DMS53 treated with DMSO at 0.1 percent for 48 hours (cell line): ENCODE data around the gene ADAMTS3.
"Not testable (repeated sequence)": the region's sequence is repeated elsewhere in the genome, so short reads cannot be mapped to it uniquely, and the experiment has no call there.

ENCODE experiments used
- DNase-seq: peaks from one replicate; lab custom pipeline; 2025; ENCODE audit not compliant: unreplicated experiment; lab: John Stamatoyannopoulos, UW

The ADAMTS3 gene

DNA sequence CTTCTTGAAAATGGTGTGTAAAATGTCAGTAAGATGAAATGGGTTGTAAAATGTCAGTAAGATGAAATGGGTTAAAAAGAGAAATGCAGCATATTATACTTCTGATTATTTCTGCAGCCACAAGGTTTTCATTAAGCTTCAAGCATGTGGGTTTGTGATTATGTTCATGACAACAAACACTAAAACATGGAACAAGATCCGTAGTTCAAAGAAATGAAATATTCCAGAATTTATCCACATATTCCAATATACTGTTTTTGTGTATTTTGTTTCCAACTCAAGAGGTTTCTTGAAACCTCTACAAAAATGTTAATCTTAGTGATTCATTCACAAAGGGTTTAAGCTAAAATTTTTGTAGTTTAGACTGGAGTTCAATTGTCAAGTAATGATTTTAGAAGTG lies 84.0 kb downstream of the ADAMTS3 start:
- DNase-seq, result no peak

GRCh38 chr4:72473434-72473900 lies 95.6 kb downstream of the ADAMTS3 start:
- no peak for DNase-seq

- DNase-seq, result no peak
These were observed 97.2 kb downstream of the ADAMTS3 start for GRCh38 chr4:72471816-72472215.

- no peak for DNase-seq
These were observed 100.0 kb downstream of the ADAMTS3 start for GRCh38 chr4:72468904-72469502.

DNA sequence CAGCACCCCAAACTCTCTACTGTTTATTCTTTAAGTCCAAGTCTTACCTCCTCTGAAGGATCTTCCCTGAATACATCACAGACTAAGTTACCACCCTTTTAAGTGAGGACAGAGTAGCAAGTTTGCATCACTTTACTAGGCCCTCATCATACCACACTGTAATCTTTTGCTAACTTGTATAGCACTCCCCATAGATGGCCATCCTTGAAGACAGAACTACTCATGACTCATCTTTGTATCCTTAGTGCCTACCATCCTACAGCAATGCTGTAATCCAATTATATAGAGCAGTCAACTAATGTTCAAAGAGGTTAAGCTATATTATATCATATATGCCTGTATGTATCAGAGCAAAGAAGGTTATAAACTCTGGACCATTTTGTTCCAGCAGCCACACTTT lies 101.4 kb downstream of the ADAMTS3 start:
- DNase-seq, result no peak

GRCh38 chr4:72463724-72464123 lies 105.3 kb downstream of the ADAMTS3 start:
- DNase-seq, result no peak

GRCh38 chr4:72457158-72457557 lies 111.9 kb downstream of the ADAMTS3 start:
- no peak for DNase-seq

DNA sequence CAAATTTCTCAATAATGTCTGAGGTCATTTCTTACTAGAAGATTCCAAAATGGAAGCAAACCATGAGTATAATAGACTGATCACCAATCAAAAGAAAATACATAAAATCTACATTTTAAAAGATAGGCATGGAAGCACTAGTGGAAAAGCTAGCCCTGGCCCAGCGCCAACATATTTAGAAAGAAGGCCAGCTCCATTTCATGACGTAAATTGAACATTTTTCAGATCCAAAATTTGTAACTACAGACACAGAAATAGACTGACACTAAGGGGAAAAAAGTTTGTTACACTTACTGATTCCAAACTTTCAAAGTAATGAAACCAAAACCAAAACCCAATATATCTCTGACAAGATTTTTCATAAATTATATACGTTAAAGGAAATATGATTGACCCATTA lies 117.7 kb downstream of the ADAMTS3 start:
- no peak for DNase-seq

DNA sequence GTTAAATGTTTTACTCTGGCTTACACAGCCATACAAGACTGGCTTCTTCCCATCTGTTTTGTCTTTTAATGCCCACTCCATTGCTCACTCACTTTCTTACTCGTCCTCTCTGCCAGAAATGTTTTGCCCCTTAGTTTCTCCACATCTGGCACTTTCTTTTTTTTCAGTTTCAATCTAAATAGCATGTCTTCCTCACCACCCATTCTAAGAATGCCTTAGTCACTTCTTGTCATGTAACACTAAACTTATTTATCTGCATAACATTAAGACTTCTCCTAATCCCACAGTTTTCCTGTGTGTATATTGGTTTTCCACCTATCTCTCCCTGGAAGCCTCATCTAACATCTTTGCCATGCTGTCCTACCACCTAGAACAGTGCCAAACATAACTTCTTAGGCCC lies 119.3 kb downstream of the ADAMTS3 start:
- DNase-seq, result no peak

DNA sequence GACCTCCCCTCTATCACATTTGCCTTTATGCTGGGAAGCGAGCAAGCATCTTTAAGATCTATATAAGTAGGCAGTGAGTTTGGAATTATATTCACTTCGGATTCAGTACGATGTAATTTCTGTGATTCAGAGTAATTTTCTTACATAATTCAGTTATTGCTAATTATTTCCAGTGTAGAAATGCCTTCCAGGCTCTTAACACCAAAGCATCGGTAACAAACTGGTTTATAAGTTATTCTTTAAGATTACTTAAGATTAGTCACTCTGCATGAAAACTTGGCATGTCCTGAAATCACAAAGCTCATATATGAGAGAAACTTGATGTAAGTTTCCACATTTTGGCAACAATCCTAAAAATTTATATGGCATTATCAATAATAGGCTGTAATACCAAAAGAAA lies 120.8 kb downstream of the ADAMTS3 start:
- DNase-seq, result no peak

- DNase-seq, result no peak
These were observed 122.5 kb downstream of the ADAMTS3 start for GRCh38 chr4:72446353-72447055.

DNA sequence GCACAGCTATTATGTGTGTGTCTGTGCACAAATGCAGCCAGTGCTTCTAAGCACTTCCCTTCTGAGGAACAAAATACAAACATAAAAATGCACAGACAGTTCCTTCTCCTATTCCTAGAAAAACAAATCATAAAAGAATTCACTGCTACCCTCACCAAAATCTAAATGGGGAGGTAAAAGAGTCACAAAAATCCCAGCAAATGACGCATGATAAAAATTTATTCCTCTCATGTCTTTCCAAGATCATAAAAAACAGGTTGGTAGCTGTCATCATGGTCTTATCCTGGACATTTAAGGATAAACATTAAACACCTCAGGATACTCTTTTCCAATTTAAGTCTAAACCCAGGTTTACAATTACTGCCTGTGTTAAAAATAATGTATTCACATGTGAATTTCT lies 124.9 kb downstream of the ADAMTS3 start:
- no peak for DNase-seq

- DNase-seq, result no peak
These were observed 126.3 kb downstream of the ADAMTS3 start for GRCh38 chr4:72442715-72443114.

GRCh38 chr4:72442147-72442546 lies 126.9 kb downstream of the ADAMTS3 start:
- no peak for DNase-seq

- DNase-seq, result no peak
These were observed 128.6 kb downstream of the ADAMTS3 start for GRCh38 chr4:72440386-72440785.

DNA sequence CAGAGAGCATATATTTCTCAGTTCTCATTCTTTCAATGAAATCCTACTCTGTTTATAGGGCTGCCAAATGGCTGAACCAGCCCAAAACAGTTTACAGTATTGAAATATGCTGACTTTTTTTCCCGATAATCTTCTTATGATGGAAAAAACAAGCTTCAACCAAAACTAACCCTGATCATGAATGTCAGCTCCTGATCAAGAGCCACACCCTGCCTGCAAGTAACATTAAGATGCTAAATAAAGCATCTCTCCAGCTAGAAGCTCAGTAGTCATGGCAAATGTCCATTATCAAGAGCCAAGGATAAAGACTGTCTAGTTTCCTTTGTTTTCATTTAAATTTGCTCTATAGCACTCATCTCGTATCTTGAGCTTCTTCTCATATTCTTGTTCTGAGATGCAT lies 136.0 kb downstream of the ADAMTS3 start:
- no peak for DNase-seq

DNA sequence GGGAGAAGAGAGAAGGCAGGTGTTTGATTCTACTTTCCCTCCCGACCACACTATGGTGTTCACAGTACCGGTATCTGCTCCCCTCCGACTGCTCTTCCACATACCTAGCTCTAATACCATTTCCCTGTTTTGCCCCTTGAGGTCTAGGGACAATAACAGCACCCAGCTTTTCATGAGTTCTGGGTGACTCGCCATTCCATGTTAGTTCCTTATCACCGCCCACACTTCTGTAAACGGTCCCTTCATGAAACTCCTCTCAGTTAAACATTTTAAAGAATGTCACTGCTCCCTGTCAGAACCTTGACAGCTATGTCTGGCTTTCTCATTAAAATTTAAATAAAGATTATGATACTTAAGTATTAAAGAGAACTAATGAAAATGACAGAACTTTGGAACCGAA lies 136.7 kb downstream of the ADAMTS3 start:
- DNase-seq, result no peak

GRCh38 chr4:72430988-72431387 lies 138.0 kb downstream of the ADAMTS3 start:
- no peak for DNase-seq

GRCh38 chr4:72430050-72430449 lies 139.0 kb downstream of the ADAMTS3 start:
- DNase-seq, result no peak

GRCh38 chr4:72429397-72429889 lies 139.6 kb downstream of the ADAMTS3 start:
- no peak for DNase-seq

DNA sequence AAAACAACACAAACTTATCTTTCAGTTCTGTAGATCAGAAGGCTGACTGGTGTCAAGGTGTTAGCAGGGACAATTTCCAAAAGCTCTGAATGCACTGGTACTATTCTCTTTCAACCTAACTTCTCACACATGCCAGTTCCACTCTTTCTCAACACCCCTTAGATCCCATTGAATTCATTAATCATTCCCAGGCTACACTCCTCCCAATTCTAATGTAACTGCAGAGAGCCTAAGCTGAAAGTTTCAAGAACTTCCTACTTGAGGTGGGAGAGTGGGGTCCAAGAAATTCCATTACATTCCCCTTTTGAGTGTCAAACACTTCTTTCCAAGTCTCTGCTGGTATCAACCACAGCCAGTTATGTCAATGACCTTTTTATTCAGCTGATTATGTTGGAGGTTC lies 142.0 kb downstream of the ADAMTS3 start:
- DNase-seq, result no peak

GRCh38 chr4:72425908-72426307 lies 143.1 kb downstream of the ADAMTS3 start:
- not testable (repeated sequence) for DNase-seq

DNA sequence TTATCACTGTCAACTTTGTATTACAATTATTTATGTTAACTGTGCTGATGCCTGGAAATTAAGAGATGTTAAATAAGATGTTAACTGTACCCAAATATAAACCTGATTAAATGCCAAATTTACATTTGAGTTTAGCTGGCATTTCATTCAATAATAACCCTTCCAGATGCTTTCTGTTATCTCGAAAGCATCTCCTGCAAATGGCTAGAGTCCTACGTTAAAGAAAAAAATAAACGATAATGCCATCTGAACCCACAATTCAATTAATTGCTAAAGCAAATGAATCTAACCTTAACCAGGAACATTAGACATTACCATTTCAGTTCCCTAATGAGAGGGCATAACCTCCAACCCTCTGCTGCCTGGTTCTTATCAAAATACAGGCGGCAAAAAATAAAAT lies 145.0 kb downstream of the ADAMTS3 start:
- no peak for DNase-seq
